ENCODE results near the gene RHOD.

The RHOD gene

DNA sequence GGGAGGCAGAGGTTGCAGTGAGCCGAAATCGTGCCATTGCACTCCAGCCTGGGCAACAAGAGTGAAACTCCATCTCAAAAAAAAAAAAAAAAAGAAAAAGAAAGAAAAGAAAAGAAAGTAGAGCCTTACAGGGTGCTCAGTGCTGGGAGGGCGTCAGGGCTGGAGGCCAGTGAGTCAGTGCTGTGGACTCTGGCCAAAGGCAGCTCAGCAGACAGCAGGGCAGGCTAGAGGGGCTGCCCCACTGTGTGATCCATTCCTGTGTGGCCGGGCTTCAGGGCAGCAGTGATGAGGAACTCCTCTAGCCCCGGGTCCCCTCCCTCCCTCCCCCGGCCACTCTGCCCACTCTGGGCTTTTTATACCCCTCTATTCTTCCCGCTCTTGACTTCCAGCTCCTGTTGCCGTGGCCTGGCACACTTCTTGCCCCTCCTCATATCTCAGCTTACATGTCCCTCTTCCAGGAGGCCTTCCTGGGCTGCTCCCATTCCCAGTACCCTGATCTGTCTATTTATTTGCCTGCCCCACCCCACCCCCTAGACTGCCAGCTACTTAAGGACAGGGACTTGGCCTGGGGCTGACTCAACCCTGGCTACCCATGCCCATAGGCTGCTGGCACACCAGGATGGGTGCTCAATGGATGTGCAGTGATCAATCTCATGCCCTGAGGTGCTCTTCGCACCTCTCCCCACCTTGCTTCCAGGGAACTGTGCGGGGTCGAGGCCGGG, 23.7 kb upstream of the RHOD start:
- DNase-seq (ENCODE audit: low read depth) = no peak

DNA sequence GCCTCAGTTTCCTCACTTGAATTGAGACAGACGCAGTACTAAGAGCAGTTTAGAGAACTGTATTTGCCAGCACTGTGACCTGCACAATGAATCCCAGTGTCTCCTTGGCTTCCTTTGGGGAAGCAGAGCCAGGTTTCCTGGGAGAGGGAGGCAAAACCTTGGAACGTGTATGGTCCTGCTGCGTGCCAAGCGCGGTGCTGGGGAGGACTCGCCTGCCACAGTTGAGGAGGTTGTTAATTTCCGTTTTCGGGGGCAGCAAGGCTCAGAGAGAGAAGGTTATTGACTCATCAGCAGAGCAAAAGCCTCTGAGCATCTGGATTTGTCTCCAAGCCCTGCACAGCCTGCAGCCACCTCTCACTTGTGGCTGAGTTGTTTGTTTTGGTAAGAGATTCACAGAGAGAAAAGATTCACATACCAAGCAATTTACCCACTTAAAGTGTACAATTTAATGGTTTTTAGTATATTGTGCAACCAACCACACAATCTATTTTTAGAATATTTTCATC, 22.9 kb upstream of the RHOD start:
- no peak for DNase-seq (ENCODE audit: low read depth)

DNA sequence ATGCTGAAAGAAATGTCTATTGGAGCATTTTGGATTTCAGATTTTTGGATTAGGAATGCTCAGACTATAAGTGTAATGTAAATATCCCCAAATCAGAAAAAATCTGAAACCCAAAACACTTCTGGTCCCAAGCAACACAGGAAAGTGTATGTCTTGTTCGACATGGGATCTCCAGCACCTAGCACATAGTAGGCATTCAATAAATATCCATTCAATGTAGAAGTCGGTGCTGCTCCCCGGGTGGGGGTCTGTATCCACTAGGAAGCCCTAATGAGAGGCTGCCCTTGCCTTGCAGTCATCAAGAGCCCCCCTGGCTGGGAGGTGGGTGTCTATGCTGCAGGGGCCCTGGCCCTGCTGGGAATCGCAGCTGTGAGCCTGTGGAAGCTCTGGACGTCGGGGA, 22.3 kb upstream of the RHOD start:
- DNase-seq (ENCODE audit: low read depth) = no peak

DNA sequence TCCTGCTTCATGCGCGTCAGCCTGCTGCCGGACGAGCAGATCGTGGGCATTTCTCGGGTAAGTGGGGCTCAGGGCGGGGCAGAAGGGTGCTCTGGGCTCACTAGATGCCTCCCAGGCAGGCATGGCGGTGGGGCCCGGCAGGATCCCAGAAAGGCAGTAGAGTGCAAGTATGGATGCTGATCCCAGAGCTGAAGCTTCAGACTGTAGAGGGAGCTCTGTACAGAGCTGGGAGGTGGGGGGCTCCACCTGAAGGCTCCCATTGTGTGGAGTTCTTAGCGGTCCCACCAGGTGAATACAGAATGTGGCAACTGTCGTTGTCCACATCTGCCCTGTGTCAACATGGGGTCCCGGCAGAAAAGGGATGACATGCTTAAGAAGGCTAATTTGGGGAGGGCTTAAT, 16.5 kb upstream of the RHOD start:
- no peak for DNase-seq (ENCODE audit: low read depth)

DNA sequence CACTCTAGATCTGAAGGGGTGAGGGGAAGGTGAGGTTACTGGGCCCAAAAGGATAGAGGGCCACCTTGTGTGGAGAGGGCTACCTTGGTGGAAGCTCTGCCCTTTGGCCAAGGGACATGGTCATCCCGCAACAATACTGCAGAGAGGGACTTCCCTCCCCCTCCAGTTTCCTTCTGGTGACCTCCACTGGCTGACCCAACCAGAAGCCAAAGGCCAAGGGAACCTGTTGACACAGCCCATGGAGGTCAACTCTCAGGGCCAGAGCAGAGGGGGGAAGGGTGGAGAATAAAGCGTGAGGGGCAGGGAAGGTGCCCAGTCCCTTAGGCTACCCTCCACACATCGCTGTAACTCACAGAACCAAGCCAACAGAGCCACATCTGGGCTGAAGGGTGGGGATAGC, 15.0 kb upstream of the RHOD start:
- no peak for DNase-seq (ENCODE audit: low read depth)

DNA sequence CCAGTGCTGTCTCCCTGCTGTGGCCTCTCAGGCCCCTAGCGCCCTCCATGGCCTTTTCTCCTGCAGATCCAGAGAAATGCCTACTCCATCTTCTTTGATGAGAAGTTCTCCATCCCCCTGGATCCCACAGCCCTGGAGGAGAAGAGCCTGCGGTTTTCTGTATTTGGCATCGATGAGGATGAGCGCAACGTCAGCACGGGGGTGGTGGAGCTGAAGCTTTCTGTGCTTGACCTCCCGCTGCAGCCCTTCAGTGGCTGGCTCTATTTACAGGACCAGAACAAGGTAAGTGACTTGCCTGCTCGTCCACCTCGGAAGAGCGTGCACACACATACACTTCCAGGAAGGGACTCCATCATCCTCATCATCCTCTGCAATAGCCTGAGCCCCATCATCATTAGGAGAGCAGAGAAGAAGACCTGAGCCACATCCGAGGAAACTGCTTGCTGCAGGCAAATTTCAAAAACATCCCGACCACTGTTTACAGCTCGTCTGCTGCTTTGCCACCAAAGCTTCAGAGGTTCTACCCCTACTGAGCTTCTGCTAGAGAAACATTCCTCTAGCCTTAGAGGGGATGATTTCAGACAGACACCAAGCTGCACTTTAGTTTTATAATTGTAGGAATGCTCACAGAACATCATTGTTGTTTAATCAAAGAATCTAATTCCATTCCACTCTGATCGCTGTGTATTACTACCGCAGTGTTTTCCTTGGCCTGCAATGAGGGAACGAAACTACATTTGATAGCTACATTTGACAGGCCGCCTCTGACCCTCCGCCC, 12.9 kb upstream of the RHOD start:
- DNase-seq (ENCODE audit: low read depth) = no peak

DNA sequence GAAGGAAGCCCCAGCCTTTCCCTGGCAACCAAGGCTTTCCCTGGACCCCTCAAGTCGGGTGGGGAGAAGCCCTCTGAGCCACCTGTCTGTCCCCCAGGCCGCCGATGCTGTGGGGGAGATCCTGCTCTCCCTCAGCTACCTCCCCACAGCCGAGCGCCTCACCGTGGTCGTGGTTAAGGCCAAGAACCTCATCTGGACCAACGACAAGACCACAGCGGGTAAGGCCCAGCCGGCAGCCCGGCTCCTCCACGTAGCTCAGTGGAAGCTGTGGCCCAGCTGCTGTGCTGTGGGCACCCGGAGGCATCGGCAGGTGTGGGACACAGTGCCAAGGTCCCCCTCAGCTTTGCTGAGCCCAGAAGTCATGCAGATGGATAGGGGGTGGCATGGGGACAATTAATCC, 12.2 kb upstream of the RHOD start:
- no peak for DNase-seq (ENCODE audit: low read depth)

DNA sequence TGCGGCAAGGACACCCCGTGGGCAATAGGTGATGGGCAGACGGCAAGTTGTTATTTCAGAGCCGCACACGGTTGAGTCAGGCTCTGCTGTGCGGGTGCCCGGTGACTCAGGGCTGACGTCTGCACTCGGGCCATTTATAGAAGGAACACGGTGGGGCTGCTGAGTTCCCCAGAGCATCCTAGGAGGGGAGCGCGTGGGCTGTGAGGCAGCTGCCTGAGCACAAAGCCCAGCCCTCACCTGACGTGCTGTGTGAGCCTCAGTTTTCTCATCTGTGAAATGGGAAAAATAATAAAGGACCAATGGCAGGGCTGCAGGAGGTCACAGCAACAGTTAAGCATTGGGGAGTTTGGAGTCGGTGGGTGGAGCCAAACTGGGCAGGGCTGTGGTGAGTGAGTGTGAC, 11.3 kb upstream of the RHOD start:
- no peak for DNase-seq (ENCODE audit: low read depth)

DNA sequence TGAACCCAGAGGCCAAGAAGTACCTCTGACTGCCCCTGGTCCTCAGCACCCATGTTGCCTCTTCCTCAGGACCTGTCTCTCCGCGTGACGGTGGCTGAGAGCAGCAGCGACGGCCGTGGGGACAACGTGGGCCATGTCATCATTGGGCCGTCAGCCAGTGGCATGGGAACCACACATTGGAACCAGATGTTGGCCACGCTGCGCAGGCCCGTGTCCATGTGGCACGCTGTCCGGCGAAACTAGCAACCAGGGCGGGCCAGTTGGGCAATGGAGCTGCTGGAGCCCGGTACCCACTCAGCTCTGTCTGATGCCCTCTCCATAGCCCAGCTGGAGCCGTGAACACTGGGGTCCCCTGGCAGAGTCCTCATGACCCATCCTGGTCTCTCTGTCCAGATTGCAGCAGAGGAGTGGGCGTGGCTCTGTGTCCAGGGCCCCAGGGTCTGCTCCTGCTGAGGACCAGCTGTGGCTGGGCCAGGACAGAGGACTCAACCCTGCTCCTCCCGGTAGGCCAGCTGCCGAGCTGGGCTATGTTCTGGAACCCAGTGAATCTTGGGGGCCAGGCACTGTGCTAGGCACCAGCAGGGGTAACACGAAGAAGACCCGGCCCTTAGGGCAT, 8.0 kb upstream of the RHOD start:
- no peak for DNase-seq (ENCODE audit: low read depth)

DNA sequence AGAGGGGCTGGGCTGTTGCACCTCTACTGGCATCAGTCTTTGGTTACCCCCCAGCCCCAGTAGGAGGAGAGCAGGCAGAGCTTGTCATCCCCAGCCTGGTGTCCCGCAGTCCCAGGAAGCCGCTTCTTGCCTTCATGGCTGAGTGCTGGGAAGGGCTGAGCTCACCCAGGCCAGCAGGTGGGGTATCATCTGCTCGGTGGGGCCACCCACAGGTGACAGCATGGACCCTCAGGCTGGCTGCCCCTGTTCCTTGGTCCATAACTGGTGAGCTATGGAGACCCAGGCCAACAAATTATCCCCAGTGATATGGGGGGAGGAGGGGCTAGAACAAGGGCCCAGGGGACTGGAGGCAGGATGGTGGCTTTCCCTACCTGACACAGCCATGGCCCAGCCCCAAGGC, 6.5 kb upstream of the RHOD start:
- no peak for DNase-seq (ENCODE audit: low read depth)

DNA sequence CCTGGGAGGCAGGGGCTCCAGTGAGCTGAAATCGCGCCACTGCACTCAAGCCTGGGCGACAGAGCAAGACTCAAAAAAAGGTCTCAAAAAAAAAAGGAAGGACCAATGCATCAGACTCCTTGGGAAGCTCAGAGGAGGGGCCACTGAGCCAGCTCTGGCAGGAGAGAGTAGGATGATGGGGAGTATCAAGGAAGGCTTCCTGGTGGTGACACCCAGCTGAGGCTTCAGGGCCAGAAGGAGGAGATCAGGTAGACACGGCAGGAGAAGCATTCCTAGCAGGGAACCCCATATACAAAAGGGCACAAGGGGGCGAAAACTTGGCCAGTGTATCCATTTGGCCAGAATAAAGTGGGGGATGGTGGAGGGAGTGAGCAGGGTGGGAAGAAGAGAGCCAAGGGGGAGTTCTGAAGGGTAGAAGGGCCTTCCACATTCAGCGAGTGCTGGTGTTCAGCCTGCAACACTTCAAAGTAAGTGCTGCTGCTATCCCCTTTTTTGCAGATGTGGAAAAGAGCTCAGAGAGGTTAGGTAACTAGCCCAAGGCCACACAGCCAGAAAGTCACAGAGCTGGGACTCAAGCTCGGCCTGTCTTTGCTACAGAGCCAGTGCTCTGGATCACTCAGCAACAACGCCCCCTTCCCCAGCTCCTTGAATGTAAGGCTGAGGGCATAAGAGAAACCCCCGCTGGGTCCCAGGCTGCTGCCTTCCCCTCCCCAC, 5.3 kb upstream of the RHOD start:
- no peak for DNase-seq (ENCODE audit: low read depth)

DNA sequence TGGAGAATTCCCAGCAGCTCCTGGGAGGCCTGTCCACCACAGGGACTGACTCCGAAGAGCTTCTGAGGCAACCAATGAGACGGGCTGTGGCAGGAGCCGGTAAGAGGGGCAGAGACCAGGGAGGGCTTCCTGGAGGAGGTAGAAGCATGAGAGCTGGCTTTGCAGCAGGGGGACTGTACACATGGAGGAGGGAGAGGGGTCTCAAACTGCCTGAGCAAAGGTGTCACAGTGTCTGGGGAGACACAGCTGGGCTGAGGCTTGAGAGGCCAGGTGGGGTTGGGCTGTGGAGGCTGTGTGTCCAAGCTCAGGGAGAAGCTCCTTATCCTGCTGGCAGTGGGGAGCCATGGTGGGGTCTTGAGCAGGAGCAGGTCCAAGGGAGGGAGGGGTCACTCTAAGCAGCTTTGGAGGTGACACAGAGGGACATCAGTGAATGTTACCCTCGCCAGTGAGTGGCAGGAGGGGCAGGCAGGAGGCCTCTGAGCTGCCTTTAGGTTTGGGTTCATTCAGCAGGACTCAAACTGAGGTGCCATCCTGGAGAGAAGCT, 4.6 kb upstream of the RHOD start:
- no peak for DNase-seq (ENCODE audit: low read depth)

DNA sequence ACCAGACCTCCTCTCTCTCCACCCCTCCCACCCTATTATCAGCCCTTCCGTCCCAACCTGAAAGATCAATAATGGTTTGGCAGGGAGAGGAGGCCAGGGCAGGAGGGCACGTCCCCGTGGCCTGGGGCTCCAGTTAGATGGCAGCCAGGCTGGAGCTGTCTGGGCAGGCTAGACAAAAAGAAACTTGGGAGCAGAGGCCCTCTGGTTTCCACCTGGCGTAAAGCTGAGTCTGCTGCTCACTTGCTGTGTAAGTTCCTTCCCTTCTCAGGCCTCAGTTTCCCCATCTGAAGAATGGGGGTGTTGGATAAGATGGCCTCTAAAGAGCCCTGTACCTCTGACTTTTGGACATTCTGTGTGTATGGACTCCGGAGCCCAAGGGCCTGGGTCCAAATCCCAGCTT, 3.8 kb upstream of the RHOD start:
- no peak for DNase-seq (ENCODE audit: low read depth)

DNA sequence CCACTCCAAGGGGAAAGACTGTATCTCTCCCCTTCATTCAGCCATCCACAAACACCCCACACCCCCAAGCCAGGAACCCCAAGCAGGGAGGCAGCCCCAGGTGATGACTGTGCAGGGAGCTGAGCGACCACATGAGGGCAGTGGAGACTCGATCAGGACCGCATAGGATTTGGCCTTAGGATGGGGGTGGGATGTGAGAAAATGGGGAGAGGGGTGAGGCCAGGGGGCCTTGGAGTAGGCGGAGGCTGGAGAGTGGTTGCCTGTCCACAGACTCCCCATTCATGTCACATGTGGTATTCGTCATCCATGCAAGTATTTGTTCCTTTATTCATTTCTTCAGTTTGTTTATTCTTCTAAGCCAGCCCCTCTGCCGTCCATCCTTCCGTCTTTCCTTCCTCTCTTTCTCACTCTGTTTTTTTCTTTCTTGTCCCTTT, 2.7 kb upstream of the RHOD start:
- no peak for DNase-seq (ENCODE audit: low read depth)

DNA sequence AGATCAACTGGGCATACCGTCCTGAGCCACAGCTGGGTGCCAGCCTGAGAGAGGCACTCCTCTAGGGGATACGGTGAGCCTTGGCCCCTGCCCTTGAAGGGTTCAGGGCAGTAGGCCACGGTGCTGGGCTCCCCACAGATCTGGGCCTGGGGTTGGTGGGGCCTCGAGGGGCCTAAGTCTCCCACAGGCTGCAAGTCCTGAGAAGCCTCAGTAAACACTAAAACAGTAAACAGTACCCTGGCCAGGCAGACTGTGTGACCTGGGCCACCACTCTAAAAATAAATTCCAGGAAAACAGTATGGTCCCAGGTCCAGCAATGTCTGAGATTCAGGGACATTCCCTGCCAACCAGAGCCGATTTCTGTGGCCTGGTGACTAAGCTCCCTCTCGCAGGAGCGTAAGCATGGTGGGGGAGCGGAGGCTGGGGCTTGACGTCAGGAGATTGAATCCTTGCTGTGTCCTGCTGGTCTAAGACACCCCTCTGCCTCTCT, 2.3 kb upstream of the RHOD start:
- no peak for DNase-seq (ENCODE audit: low read depth)

DNA sequence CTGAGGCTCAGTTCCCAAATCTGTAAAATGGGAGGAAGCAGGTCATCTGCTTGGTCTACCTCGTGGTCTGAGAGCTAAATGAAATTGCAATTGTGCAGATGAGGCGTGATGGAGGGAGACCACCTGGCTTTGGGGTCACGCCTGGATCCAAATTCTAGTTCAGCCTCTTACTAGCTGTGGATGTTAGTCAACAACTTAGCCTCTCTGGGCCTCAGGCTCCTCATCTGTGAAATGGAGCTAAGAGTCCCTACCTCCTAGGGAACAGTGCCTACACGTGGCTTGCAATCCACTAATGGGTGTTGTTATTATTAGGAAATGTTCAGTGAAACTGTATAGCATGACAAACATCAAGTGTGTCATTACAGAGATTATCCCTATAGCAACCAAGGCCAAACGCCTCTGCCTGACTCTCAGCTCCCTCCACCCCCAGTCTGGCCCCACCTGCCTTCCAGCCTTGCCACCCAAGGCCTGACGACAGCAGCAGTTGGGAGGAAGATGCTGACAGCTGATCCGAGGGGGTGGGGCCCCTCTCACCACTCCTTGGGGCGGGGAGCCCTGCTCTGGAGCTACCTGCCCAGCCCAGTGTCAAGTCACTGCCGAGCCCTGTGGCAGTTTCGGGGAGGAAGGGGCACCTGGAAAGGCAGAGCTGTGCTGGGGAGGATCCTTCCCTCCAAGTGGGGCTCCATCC, 1.7 kb upstream of the RHOD start:
- no peak for DNase-seq (ENCODE audit: low read depth)

DNA sequence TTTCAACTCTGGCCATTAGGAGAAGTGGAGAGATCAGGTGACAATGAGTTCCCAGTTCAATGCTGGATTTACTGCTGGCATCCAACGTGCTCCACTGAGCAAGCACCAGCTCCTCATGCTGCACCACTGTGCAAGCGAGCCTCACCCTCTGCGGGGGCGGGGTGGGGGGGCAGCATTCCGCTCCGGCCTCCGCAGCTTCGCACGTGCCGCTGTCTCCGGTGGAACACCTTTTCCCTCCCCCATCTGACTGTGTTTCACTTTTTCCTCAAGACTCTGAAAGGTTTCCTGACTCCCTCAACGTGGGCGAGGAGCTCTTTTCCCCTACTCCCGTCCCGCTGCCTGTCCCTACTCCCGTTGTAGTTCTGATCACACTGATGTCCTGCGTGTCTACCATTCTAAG, 835 bp upstream of the RHOD start:
- DNase-seq (ENCODE audit: low read depth) = no peak

DNA sequence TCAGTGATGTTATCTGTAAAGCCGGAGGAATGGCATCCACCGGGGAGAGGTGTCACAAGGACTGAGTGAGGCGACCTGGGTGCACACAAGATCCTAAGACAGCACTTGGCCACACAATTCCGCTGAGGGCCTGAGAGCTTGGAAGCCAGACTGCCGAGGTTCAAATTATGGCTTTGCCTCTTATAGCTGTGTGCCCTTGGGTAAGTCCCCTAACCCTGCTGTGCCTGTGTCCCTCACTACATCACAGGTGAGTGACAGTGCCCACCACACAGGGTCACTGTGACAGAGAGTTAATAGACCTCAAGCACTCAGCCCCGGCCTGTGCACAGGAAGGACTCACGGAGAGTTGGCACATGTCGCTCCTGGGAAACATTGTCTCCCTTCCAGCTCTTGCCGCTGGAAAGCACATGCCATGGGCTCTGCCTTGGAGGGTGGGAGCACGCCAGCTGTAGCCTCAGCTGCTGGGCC, 592 bp downstream of the RHOD start:
- DNase-seq (ENCODE audit: low read depth) = no peak

DNA sequence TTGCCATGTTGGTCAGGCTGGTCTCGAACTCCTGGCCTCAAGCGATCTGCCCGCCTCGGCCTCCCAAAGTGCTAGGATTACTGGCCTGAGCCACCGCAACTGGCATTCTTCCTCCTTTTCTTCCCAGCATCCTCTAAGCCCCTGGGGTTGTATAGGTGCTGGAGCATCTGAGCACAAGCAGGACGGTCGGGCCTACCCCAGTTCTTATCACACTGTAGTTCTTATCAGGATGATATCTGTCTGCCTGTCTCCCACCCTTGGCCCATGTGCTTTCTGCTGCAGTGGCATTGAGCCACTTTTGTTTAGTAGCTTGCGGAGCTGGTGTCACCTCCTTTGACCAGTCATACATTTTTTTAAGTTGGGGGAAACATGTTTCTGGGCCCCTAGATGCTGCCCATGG, 1.9 kb downstream of the RHOD start:
- DNase-seq (ENCODE audit: low read depth) = no peak

DNA sequence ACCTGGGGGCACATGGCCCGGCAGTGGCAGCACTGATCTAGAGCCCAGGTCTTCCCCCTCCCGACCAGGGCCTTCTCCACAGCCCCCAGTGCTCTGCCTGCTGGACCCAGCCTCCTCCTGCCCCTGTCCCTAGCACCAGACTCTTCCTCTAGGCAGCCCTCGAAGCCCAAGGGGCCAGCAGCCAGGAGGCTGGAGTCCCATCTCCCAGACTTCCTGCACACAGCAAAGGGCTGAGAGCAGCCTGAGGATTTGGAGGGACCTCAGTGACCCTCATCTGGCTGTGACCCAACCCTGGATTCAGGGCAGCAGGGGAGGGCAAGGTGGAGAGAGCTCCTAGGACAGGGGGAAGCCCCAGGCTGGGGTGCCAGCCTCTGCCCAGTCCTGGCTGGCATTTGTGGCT, 3.0 kb downstream of the RHOD start:
- DNase-seq (ENCODE audit: low read depth) = no peak

DNA sequence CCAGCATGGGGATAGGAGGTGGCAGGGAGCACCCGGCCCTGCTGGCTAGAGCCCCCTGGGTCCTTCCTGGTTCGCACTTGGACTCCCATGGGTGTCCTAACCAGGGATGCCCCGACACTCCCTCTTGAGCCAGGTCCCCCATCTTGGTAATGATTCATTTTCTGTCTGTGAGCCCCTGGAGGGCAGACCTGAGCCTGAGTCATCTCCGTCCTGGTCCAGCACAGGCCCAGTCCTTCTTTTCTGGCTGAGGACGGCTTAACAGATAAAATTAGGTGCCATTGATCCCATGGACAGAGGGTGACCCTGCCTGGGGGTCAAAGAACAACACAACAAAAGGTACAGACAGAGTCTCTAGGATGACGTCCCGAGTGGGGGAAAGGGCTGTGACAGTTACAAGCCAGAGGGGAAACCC, 3.5 kb downstream of the RHOD start:
- no peak for DNase-seq (ENCODE audit: low read depth)

Measured in stimulated activated CD8-positive, alpha-beta memory T cell treated with anti-CD3 and anti-CD28 coated beads, Interleukin-12 subunit alpha, Interleukin-12 subunit beta, amount 100 ng/mL, for 4 hours (primary cell).